CD4-positive, alpha-beta memory T cell (primary cell): ENCODE results near the gene TSC22D1. TPM values are rescaled to one million over a fixed set of nuclear protein-coding genes. Genes with fewer than 3 reads are reported as not detected.
A peak's percentile ranks its signal among the peaks of the same experiment; 100 is the strongest.

ENCODE experiments used
- CTCF ChIA-PET: fragments of 350-600 bp; sonication (Branson Sonifier 250); formaldehyde crosslinking; loops from one replicate; lab custom pipeline; 2021; ENCODE audit warnings: inconsistent platforms; ENCODE audit not compliant: partially characterized antibody; lab: Charles Lee
- POLR2A ChIA-PET: fragments of 350-600 bp; sonication (Branson Sonifier 250); formaldehyde crosslinking; loops from one replicate; lab custom pipeline; 2021; ENCODE audit not compliant: partially characterized antibody; lab: Charles Lee
- DNase-seq, 5 donors: peaks; one replicate each; pipeline versions ENCODE4 v3.0.0 to v3.0.0-alpha.2; 2020 to 2022; ENCODE audit warnings: mixed read lengths in 1 of 5
- H3K27ac ChIP-seq: one replicate; pipeline ENCODE4 v1.7.0; 2013; ENCODE audit warnings: low read depth, low read length
- H3K27me3 ChIP-seq: 2 replicates; pipeline ENCODE4 v1.7.0; 2013; ENCODE audit warnings: mild to moderate bottlenecking, low read length, moderate library complexity; ENCODE audit not compliant: insufficient read depth
- H3K36me3 ChIP-seq: 2 replicates; pipeline ENCODE4 v1.7.0; 2013; ENCODE audit warnings: mild to moderate bottlenecking, low read length, moderate library complexity; ENCODE audit not compliant: insufficient read depth
- H3K4me1 ChIP-seq: 2 replicates; pipeline ENCODE4 v1.7.0; 2013; ENCODE audit warnings: mild to moderate bottlenecking, low read length, moderate library complexity; ENCODE audit not compliant: insufficient read depth
- H3K4me3 ChIP-seq, 2 donors: one replicate each; pipeline ENCODE4 v1.7.0; 2013; ENCODE audit warnings: low read length in 2 of 2, mild to moderate bottlenecking in 1 of 2
- H3K9me3 ChIP-seq, 2 donors: one replicate each; pipeline ENCODE4 v1.7.0; 2013; ENCODE audit warnings: low read length in 2 of 2, control low read depth in 1 of 2; ENCODE audit not compliant: control insufficient read depth in 1 of 2
- H3K27ac Mint-ChIP-seq, 7 donors: one replicate each; pipeline ENCODE4 v1.8.0; 2020 to 2021; ENCODE audit warnings: mixed read lengths in 7 of 7, mild to moderate bottlenecking in 6 of 7, inconsistent platforms in 3 of 7, moderate library complexity in 3 of 7
- H3K27me3 Mint-ChIP-seq, 2 donors: one replicate each; pipeline ENCODE4 v1.8.0; 2020 to 2021; ENCODE audit warnings: mixed read lengths in 2 of 2
- H3K36me3 Mint-ChIP-seq, 2 donors: one replicate each; pipeline ENCODE4 v1.8.0; 2020 to 2021; ENCODE audit warnings: mixed read lengths in 2 of 2, inconsistent platforms in 1 of 2, mild to moderate bottlenecking in 1 of 2
- H3K4me1 Mint-ChIP-seq, 4 donors: one replicate each; pipeline ENCODE4 v1.8.0; 2020 to 2021; ENCODE audit warnings: mixed read lengths in 4 of 4, mild to moderate bottlenecking in 1 of 4
- H3K4me3 Mint-ChIP-seq, 8 donors: one replicate each; pipeline ENCODE4 v1.8.0; 2020 to 2021; ENCODE audit warnings: mixed read lengths in 8 of 8, mild to moderate bottlenecking in 7 of 8, moderate library complexity in 6 of 8, inconsistent platforms in 3 of 8
- H3K9me3 Mint-ChIP-seq, 8 donors: one replicate each; pipeline ENCODE4 v1.8.0; 2020 to 2021; ENCODE audit warnings: mixed read lengths in 8 of 8, mild to moderate bottlenecking in 5 of 8, inconsistent platforms in 3 of 8, moderate library complexity in 1 of 8
- intact Hi-C: fragments of 100-400 bp; cut with micrococcal nuclease; formaldehyde crosslinking; loops from one replicate; pipeline ENCODE4 v1.15.1; 2023
- polyA plus RNA-seq, 2 donors: library from polyadenylated mRNA; unstranded; fragments of 300-500 nt; fragmentation: Illumina TruSeq; gene quantifications; one replicate each; pipeline ENCODE4 v1.2.3, GENCODE V29; 2021
- total RNA-seq, 2 experiments: library from RNA; stranded (reverse); gene quantifications; one replicate each; pipeline ENCODE4 v1.2.3, GENCODE V29; 2021

TSC22D1 gene
- total and polyA plus RNA-seq, 4 experiments from 2014 or later, result 2.6 to 38.1 (median 22.8) TPM

GRCh38 chr13:44557986-44558385 is 18.1 kb downstream of the TSC22D1 start:
- Histone ChIP-seq H3K9me3 (no peaks in the 10 kb centered on the region), H3K4me3 (no peak overlapping the region), H3K27ac (no peak overlapping the region), H3K4me1 (no peaks in the 10 kb centered on the region), H3K36me3 (no peaks in the 10 kb centered on the region), H3K27me3 (no peaks in the 10 kb centered on the region)
- Mint-ChIP-seq H3K9me3 (no peaks in the 10 kb centered on the region), H3K4me3 (no peak overlapping the region), H3K27ac (no peak overlapping the region), H3K4me1 (peaks cover 3 to 6% (median 5%) of the 10 kb centered on the region in 4 donors), H3K36me3 (peaks cover 8% of the 10 kb centered on the region in 2 donors), H3K27me3 (no peaks in the 10 kb centered on the region)
- ChIA-PET CTCF (no interaction called here), POLR2A (no interaction called here)
- intact Hi-C loops, result no loop called here
- no peak for DNase-seq

GRCh38 chr13:44555207-44555606 is 20.9 kb downstream of the TSC22D1 start:
- CTCF ChIA-PET, result no interaction called here
- no peak for DNase-seq
- H3K27ac Mint-ChIP-seq, result no peak overlapping the region

GRCh38 chr13:44549476-44549875 is 26.7 kb downstream of the TSC22D1 start:
- Histone ChIP-seq H3K36me3 (no peaks in the 10 kb centered on the region), H3K4me3 (no peak overlapping the region), H3K9me3 (no peaks in the 10 kb centered on the region), H3K27me3 (no peaks in the 10 kb centered on the region), H3K4me1 (no peaks in the 10 kb centered on the region), H3K27ac (no peak overlapping the region)
- ChIA-PET POLR2A (no interaction called here), CTCF (interaction anchor here (0.6 kb wide), 1 partner anchor 691 kb away, joined by 3 read pairs; no protein-coding TSS in a partner anchor)
- Mint-ChIP-seq H3K36me3 (peaks cover 7 to 10% of the 10 kb centered on the region in 2 donors), H3K4me1 (peaks cover 0 to 10% (median 2%) of the 10 kb centered on the region in 4 donors), H3K27ac (peak overlapping the region in 1 of 7 donors; percentile 17), H3K4me3 (no peak overlapping the region), H3K27me3 (no peaks in the 10 kb centered on the region), H3K9me3 (no peaks in the 10 kb centered on the region)
- no peak for DNase-seq
- intact Hi-C loops, result no loop called here

More at GRCh38 chr13:44555207-44555606, 20.9 kb downstream of the TSC22D1 start:
- no peak overlapping the region for H3K27ac ChIP-seq
- no peaks in the 10 kb centered on the region for H3K9me3 ChIP-seq
- no peaks in the 10 kb centered on the region for H3K36me3 ChIP-seq
- H3K36me3 Mint-ChIP-seq, result peaks cover 11 to 13% of the 10 kb centered on the region in 2 donors
- POLR2A ChIA-PET, result no interaction called here
- H3K9me3 Mint-ChIP-seq, result no peaks in the 10 kb centered on the region
- H3K27me3 ChIP-seq, result no peaks in the 10 kb centered on the region
- H3K4me1 Mint-ChIP-seq, result peaks cover 3 to 6% (median 5%) of the 10 kb centered on the region in 4 donors
- no peak overlapping the region for H3K4me3 Mint-ChIP-seq
- H3K4me3 ChIP-seq, result no peak overlapping the region
- intact Hi-C loops, result no loop called here
- no peaks in the 10 kb centered on the region for H3K4me1 ChIP-seq
- H3K27me3 Mint-ChIP-seq, result no peaks in the 10 kb centered on the region

- no peak for DNase-seq
- no peaks in the 10 kb centered on the region for H3K27me3 ChIP-seq
- Mint-ChIP-seq H3K9me3 (no peaks in the 10 kb centered on the region), H3K27me3 (no peaks in the 10 kb centered on the region), H3K27ac (no peak overlapping the region), H3K36me3 (peaks cover 2 to 3% of the 10 kb centered on the region in 2 donors), H3K4me1 (peaks cover 0 to 4% (median under 1%) of the 10 kb centered on the region in 4 donors), H3K4me3 (no peak overlapping the region)
- intact Hi-C loops, result no loop called here
- no peaks in the 10 kb centered on the region for H3K36me3 ChIP-seq
- ChIA-PET CTCF (no interaction called here), POLR2A (no interaction called here)
- no peaks in the 10 kb centered on the region for H3K9me3 ChIP-seq
- no peak overlapping the region for H3K27ac ChIP-seq
- no peaks in the 10 kb centered on the region for H3K4me1 ChIP-seq
- H3K4me3 ChIP-seq, result no peak overlapping the region
Measured at GRCh38 chr13:44546164-44546563, 30.0 kb downstream of the TSC22D1 start.

- H3K36me3 ChIP-seq, result no peaks in the 10 kb centered on the region
- H3K27me3 ChIP-seq, result no peaks in the 10 kb centered on the region
- H3K4me1 Mint-ChIP-seq, result peaks cover 0 to 4% (median under 1%) of the 10 kb centered on the region in 4 donors
- no peaks in the 10 kb centered on the region for H3K27me3 Mint-ChIP-seq
- no peaks in the 10 kb centered on the region for H3K4me1 ChIP-seq
- H3K9me3 Mint-ChIP-seq, result no peaks in the 10 kb centered on the region
- DNase-seq, result no peak
- H3K27ac ChIP-seq, result no peak overlapping the region
- no peak overlapping the region for H3K4me3 ChIP-seq
- POLR2A ChIA-PET, result no interaction called here
- peaks cover 3 to 10% of the 10 kb centered on the region in 2 donors for H3K36me3 Mint-ChIP-seq
- intact Hi-C loops, result no loop called here
- CTCF ChIA-PET, result interaction anchor here (0.6 kb wide), 1 partner anchor 674 kb away, joined by 6 read pairs; no protein-coding TSS in a partner anchor
- no peak overlapping the region for H3K27ac Mint-ChIP-seq
- no peaks in the 10 kb centered on the region for H3K9me3 ChIP-seq
- no peak overlapping the region for H3K4me3 Mint-ChIP-seq
Measured at GRCh38 chr13:44543369-44543768, 32.8 kb downstream of the TSC22D1 start.

- DNase-seq, result no peak
- peaks cover 2% of the 10 kb centered on the region for H3K4me1 ChIP-seq
- peaks cover 3 to 10% of the 10 kb centered on the region in 2 donors for H3K36me3 Mint-ChIP-seq
- no peaks in the 10 kb centered on the region for H3K9me3 Mint-ChIP-seq
- no peaks in the 10 kb centered on the region for H3K27me3 ChIP-seq
- H3K4me3 Mint-ChIP-seq, result no peak overlapping the region
- no peak overlapping the region for H3K4me3 ChIP-seq
- no peaks in the 10 kb centered on the region for H3K36me3 ChIP-seq
- no peak overlapping the region for H3K27ac ChIP-seq
- peaks cover 0 to 4% (median 1%) of the 10 kb centered on the region in 4 donors for H3K4me1 Mint-ChIP-seq
- CTCF ChIA-PET, result no interaction called here
- H3K9me3 ChIP-seq, result no peaks in the 10 kb centered on the region
- intact Hi-C loops, result no loop called here
- POLR2A ChIA-PET, result no interaction called here
- H3K27ac Mint-ChIP-seq, result no peak overlapping the region
- H3K27me3 Mint-ChIP-seq, result no peaks in the 10 kb centered on the region
Measured at GRCh38 chr13:44542361-44542760, 33.8 kb downstream of the TSC22D1 start.

- peaks cover 5% of the 10 kb centered on the region for H3K4me1 ChIP-seq
- Mint-ChIP-seq H3K9me3 (no peaks in the 10 kb centered on the region), H3K4me1 (peaks cover 0 to 4% (median 2%) of the 10 kb centered on the region in 4 donors), H3K36me3 (peaks cover 3 to 10% of the 10 kb centered on the region in 2 donors), H3K4me3 (no peak overlapping the region), H3K27ac (no peak overlapping the region), H3K27me3 (no peaks in the 10 kb centered on the region)
- intact Hi-C loops, result no loop called here
- H3K27ac ChIP-seq, result no peak overlapping the region
- DNase-seq, result no peak
- POLR2A ChIA-PET, result no interaction called here
- no peaks in the 10 kb centered on the region for H3K36me3 ChIP-seq
- CTCF ChIA-PET, result no interaction called here
- no peaks in the 10 kb centered on the region for H3K27me3 ChIP-seq
- no peak overlapping the region for H3K4me3 ChIP-seq
- no peaks in the 10 kb centered on the region for H3K9me3 ChIP-seq
Measured at GRCh38 chr13:44541601-44542000, 34.5 kb downstream of the TSC22D1 start.
